ENCODE measurements around the gene CAD. TPM values are rescaled to one million over a fixed set of nuclear protein-coding genes. Genes with fewer than 3 reads are reported as not detected.

CAD gene
- total RNA-seq, 1 donor from 2014 or later: 38.5 TPM

DNA sequence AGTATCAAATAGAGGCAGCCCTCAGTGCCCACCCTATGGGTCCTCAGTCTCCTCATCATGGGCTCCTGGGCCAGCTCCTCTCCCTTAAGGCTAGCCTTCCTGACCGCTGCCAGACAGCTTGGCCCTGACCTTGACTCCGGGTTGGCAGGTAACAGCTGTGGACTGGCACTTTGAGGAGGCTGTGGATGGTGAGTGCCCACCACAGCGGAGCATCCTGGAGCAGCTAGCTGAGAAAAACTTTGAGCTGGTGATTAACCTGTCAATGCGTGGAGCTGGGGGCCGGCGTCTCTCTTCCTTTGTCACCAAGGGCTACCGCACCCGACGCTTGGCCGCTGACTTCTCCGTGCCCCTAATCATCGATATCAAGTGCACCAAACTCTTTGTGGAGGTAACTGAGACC lies 19.0 kb downstream of the CAD start:
- DNase-seq: no peak
- no peaks in the 10 kb centered on the region for H3K4me1 Mint-ChIP-seq (ENCODE audit: low read depth, unreplicated experiment)
- H3K27ac Mint-ChIP-seq (ENCODE audit: unreplicated experiment): no peak overlapping the region
- peaks cover 2% of the 10 kb centered on the region for H3K9me3 Mint-ChIP-seq (ENCODE audit: unreplicated experiment)
- H3K36me3 Mint-ChIP-seq (ENCODE audit: unreplicated experiment): peaks cover 13% of the 10 kb centered on the region
- H3K4me3 Mint-ChIP-seq (ENCODE audit: unreplicated experiment): no peak overlapping the region
- H3K27me3 Mint-ChIP-seq (ENCODE audit: unreplicated experiment): peaks cover 2% of the 10 kb centered on the region
- no peak for TF ChIP-seq CTCF (IDR thresholded peaks at IDR 0.05; ENCODE audit: partially characterized antibody, unreplicated experiment)

DNA sequence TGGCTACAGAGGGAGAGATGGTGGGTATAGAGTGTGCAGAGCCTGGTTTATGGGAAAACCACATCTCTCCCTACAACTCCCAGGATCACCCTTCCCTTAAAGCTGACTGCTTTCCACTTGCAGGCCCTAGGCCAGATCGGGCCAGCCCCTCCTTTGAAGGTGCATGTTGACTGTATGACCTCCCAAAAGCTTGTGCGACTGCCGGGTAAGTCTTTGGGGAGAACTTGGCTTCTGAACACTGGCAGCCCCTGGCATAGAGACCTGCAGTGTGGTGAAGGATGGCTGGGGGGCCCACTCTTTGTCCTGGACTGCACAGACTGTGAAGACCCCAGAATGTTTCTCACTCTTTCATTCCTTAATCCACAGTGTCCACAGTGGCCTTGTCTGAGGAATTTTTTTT lies 19.5 kb downstream of the CAD start:
- Mint-ChIP-seq H3K4me1 (ENCODE audit: low read depth, unreplicated experiment) (no peaks in the 10 kb centered on the region), H3K9me3 (ENCODE audit: unreplicated experiment) (peaks cover 2% of the 10 kb centered on the region), H3K27ac (ENCODE audit: unreplicated experiment) (no peak overlapping the region), H3K4me3 (ENCODE audit: unreplicated experiment) (no peak overlapping the region), H3K27me3 (ENCODE audit: unreplicated experiment) (peaks cover 2% of the 10 kb centered on the region), H3K36me3 (ENCODE audit: unreplicated experiment) (peaks cover 13% of the 10 kb centered on the region)
- no peak for DNase-seq
- TF ChIP-seq CTCF (IDR thresholded peaks at IDR 0.05; ENCODE audit: partially characterized antibody, unreplicated experiment): no peak

GRCh38 chr2:27237341-27237945 lies 20.3 kb downstream of the CAD start:
- Mint-ChIP-seq H3K4me3 (ENCODE audit: unreplicated experiment) (no peak overlapping the region), H3K4me1 (ENCODE audit: low read depth, unreplicated experiment) (no peaks in the 10 kb centered on the region), H3K36me3 (ENCODE audit: unreplicated experiment) (peaks cover 13% of the 10 kb centered on the region), H3K27me3 (ENCODE audit: unreplicated experiment) (peaks cover 2% of the 10 kb centered on the region), H3K9me3 (ENCODE audit: unreplicated experiment) (peaks cover 2% of the 10 kb centered on the region), H3K27ac (ENCODE audit: unreplicated experiment) (no peak overlapping the region)
- no peak for TF ChIP-seq CTCF (IDR thresholded peaks at IDR 0.05; ENCODE audit: partially characterized antibody, unreplicated experiment)
- no peak for DNase-seq

DNA sequence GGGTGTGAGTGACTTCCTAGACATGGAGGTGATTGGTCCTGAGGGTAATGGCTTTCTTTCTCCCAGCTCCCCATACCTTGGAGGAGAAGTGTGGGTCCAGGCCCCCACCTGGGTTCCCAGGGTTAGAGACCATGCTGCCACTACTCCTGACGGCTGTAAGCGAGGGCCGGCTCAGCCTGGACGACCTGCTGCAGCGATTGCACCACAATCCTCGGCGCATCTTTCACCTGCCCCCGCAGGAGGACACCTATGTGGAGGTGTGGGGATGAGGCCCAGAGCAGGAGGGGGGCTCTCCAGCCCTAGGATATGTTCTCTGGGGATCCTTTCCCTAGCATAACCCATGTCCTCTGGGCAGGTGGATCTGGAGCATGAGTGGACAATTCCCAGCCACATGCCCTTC lies 21.8 kb downstream of the CAD start:
- Mint-ChIP-seq H3K9me3 (ENCODE audit: unreplicated experiment) (peaks cover 2% of the 10 kb centered on the region), H3K4me3 (ENCODE audit: unreplicated experiment) (no peak overlapping the region), H3K36me3 (ENCODE audit: unreplicated experiment) (peaks cover 9% of the 10 kb centered on the region), H3K4me1 (ENCODE audit: low read depth, unreplicated experiment) (no peaks in the 10 kb centered on the region), H3K27me3 (ENCODE audit: unreplicated experiment) (peaks cover 2% of the 10 kb centered on the region), H3K27ac (ENCODE audit: unreplicated experiment) (no peak overlapping the region)
- no peak for TF ChIP-seq CTCF (IDR thresholded peaks at IDR 0.05; ENCODE audit: partially characterized antibody, unreplicated experiment)
- DNase-seq: no peak

- H3K4me3 Mint-ChIP-seq (ENCODE audit: unreplicated experiment): no peak overlapping the region
These were observed 23.2 kb downstream of the CAD start for GRCh38 chr2:27240406-27240805.

More at GRCh38 chr2:27240406-27240805, 23.2 kb downstream of the CAD start:
- DNase-seq: no peak
- peaks cover 5% of the 10 kb centered on the region for H3K36me3 Mint-ChIP-seq (ENCODE audit: unreplicated experiment)
- peaks cover 2% of the 10 kb centered on the region for H3K9me3 Mint-ChIP-seq (ENCODE audit: unreplicated experiment)
- no peak for TF ChIP-seq CTCF (IDR thresholded peaks at IDR 0.05; ENCODE audit: partially characterized antibody, unreplicated experiment)
- H3K4me1 Mint-ChIP-seq (ENCODE audit: low read depth, unreplicated experiment): no peaks in the 10 kb centered on the region
- no peak overlapping the region for H3K27ac Mint-ChIP-seq (ENCODE audit: unreplicated experiment)
- no peaks in the 10 kb centered on the region for H3K27me3 Mint-ChIP-seq (ENCODE audit: unreplicated experiment)
